ENCODE data around the gene TSR3.

TSR3 gene

DNA sequence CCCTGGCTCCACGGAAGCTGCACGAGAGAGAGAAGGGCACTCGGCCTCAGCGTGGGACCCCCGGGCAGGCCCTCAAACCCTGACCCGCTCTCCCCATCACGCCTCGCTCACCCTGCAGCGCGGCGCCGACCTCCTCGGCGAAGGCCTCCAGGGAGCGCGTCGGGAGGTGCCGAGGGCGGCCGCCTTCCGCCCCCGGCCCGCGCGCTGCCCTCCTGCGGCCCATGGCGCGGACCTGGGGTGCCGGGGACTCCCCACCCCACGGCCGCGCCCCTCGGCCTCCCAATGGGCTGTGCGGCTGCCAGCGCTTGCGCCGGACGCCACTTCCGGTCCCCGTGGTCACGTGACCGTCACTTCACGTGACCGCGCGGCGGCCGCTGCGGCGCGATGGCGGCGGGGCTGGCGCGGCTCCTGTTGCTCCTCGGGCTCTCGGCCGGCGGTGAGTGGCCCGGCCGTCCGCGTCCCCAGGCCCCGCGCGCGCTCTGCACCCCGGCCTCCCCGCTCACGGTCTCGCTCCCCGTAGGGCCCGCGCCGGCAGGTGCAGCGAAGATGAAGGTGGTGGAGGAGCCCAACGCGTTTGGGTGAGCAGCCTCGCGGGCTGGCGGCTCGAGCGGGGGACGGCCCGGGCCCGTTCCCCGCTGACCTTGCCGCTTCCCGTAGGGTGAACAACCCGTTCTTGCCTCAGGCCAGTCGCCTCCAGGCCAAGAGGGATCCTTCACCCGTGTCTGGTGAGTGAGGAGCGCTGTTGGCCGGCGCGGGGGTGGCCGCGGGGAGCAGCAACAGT is at the start of gene TSR3, which contains the start of gene GNPTG:
TSR3 (minus strand) TSS at position 297 of the 781 bp plus-strand sequence; CDS start at position 223, 74 bp downstream.
GNPTG (plus strand) TSS at position 350 of the 781 bp plus-strand sequence; CDS start at position 385, 35 bp downstream.
- H3K4me1 Mint-ChIP-seq (ENCODE audit: low read depth): peaks cover 41% of the 10 kb centered on the region
- peaks cover 12% of the 10 kb centered on the region for H3K36me3 Mint-ChIP-seq (ENCODE audit: low read depth)
- H3K27me3 Mint-ChIP-seq: no peaks in the 10 kb centered on the region

DNA sequence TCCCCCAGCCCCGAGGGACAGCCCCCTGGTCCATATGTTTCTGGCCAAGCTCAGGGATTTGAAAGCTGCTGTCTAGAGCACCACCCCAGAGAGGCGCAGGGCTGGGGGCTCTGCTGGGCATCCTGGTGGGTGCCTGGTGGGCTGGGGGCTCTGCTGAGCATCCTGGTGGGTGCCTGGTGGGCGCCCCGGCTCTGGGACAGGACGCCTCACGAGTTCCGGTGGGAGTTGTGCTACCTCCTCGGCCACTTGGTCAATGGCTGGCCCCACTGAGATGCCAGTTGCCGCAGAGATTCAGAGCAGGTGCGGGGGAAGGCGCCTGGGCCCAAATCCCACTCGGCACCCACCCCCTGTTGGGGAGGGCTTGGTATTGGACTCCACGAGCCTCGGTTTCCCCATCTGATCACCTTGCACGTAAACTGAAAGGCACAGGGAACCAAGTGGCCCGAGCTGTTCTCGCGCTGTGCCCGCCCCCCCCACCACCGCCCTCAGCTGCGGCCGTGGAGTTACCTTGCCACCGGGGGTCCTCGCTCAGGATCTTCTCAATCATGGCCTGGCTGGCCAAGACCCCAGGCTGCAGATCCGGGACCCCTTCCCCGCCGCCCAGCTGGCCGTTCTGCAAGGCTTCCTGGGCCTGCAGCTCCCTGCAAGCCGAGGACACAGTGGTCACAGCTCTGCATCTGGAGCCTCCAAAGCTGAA is 49.5 kb upstream of the TSR3 start:
- no peaks in the 10 kb centered on the region for H3K27me3 Mint-ChIP-seq
- peaks cover 11% of the 10 kb centered on the region for H3K36me3 Mint-ChIP-seq (ENCODE audit: low read depth)
- H3K4me1 Mint-ChIP-seq (ENCODE audit: low read depth): no peaks in the 10 kb centered on the region
- no peak overlapping the region for H3K4me3 Mint-ChIP-seq
- H3K27ac Mint-ChIP-seq: no peak overlapping the region
- no peaks in the 10 kb centered on the region for H3K9me3 Mint-ChIP-seq

More for the DNA sequence above, at the start of gene TSR3, which contains the start of gene GNPTG:
- Mint-ChIP-seq H3K4me3 (peak within 1 kb of the TSS; percentile 90), H3K27ac (peak within 1 kb of the TSS; percentile 81), H3K9me3 (no peaks in the 10 kb centered on the region)

DNA sequence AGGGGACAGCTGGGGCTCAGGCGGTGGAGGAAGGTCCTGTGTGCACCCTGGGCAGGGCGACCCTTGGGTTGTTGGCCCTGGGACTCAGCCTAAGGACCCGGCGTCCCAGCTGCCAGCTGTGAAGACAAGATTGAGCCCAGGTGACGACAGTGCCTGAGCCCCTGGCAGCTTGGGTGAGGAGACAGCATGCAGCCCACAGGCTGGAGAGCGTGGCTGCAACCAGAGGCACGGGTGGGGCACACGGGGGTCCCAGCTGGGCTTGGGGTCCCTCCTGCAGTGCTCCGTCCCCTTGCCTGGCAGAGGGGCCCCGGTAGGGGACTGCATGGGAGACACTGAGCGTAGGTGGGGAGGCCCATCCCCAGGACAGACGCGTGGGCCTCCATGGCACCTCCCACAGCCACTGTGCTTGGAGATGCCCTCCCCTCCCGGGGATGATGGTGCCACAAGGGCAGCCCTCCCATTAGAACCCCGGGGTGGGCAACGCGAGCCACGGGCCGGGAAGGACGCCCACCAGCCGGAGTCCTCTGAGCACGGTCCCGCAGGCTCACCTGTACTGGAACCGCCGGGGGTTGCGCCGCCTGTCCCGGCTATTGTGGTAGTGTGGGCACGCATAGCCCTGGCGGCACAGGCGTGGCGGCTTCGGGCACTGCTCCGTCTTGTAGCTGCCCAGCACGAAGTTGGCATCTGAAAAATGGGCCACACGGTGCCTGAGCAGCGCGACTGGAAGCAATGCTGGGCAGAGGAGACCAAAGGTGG is 47.3 kb upstream of the TSR3 start:
- Mint-ChIP-seq H3K4me1 (ENCODE audit: low read depth) (no peaks in the 10 kb centered on the region), H3K9me3 (no peaks in the 10 kb centered on the region), H3K27me3 (no peaks in the 10 kb centered on the region), H3K4me3 (no peak overlapping the region), H3K36me3 (ENCODE audit: low read depth) (peaks cover 11% of the 10 kb centered on the region), H3K27ac (no peak overlapping the region)

DNA sequence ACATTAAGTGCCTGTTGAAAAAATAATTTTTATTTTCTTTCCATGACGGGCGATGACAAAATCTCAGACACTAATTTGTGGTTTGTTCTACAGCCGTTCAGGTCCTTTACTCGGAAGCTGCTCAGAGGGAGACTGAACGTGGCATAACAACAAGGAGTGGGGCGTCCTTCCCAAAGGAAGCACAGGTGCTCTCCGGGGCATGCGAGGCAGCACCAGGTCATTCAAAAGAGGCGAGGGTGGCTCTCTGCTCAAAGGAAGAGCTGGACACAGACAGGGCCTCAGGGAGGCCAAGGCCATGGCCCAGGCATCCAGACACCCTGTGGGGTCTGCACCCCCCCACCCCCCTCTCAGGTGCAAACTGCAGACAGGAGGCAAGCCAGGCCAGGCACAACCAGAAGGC is 46.7 kb upstream of the TSR3 start:
- Mint-ChIP-seq H3K27ac (no peak overlapping the region), H3K27me3 (no peaks in the 10 kb centered on the region), H3K36me3 (ENCODE audit: low read depth) (peaks cover 7% of the 10 kb centered on the region), H3K9me3 (no peaks in the 10 kb centered on the region), H3K4me1 (ENCODE audit: low read depth) (no peaks in the 10 kb centered on the region), H3K4me3 (no peak overlapping the region)

DNA sequence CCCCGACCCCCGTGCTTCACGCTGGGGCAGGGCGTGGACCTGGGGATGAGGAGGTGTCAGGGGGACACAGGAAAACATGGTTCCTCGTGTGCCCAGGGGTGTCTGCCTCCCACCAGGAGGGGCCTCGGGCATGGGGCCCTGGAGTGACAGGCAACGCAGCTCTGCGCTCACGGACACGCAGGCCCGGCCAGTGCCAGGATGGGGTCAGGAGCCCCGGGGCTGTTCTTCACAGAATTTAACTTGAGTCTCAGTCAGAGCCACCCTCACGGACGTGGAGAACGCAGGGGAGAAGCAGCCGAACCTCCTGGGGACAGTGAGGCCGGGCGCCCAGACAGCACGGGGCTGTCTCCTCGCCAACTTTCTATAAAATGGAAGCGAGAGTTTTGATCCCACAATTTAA is 46.1 kb upstream of the TSR3 start:
- H3K9me3 Mint-ChIP-seq: no peaks in the 10 kb centered on the region
- peaks cover 7% of the 10 kb centered on the region for H3K36me3 Mint-ChIP-seq (ENCODE audit: low read depth)
- no peak overlapping the region for H3K27ac Mint-ChIP-seq
- H3K27me3 Mint-ChIP-seq: no peaks in the 10 kb centered on the region
- H3K4me3 Mint-ChIP-seq: no peak overlapping the region
- H3K4me1 Mint-ChIP-seq (ENCODE audit: low read depth): no peaks in the 10 kb centered on the region

DNA sequence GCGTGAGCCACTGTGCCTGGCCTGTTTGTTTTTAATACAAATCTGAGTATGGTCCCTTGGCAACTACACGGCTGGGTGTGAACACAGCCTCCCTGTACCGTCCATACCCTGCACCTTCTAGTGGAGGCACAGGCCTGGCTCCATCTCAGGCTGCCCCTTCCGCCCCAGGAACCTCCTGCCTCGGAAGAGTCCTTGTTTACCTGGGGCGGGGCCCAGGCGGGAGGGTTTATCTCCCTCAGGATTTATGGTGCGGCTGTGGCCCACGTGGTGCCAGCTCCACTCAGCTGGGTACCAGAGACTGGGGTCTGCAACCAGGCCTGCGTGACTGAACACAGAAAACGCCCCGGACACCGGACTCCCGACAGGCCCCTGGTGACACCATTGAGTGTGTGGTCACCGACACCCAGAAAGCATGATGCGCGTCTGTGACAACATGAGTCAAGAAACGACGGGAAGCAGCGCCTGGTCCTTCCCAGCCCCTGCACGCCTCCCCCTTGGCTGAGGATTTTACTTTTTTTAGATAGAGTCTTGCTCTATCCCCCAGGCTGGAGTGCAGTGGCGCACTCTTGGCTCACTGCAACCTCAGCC is 43.9 kb upstream of the TSR3 start:
- Mint-ChIP-seq H3K9me3 (no peaks in the 10 kb centered on the region), H3K4me1 (ENCODE audit: low read depth) (no peaks in the 10 kb centered on the region), H3K27me3 (no peaks in the 10 kb centered on the region), H3K36me3 (ENCODE audit: low read depth) (no peaks in the 10 kb centered on the region), H3K27ac (no peak overlapping the region), H3K4me3 (no peak overlapping the region)

DNA sequence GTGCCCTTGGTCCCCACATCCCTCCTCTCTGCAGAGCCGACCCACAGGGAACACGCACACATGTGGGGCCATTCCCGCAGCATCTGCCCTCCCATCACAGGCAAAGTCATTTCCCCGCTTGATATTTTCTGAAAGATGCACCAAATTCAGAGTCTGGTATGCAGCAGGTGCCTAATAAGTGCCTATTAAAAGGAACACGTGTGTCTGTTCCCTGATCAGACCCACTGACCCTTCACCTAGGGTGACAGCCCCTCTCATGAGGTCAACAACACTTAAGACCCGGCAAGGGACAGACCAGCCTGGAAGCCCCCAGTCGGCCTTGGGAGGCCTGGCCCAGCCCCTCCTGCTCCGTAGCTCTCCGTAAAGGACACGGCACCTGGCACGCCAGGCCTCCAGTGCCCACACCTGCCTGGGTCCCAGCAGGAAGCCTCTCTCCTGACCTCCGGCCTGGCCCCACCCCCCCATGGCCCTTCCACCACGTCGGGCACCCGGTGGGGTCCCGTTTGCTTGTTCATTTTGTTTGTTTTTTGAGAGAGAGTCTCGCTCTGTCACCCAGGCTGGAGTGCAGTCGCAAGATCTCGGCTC is 42.8 kb upstream of the TSR3 start:
- Mint-ChIP-seq H3K4me3 (no peak overlapping the region), H3K27me3 (no peaks in the 10 kb centered on the region), H3K9me3 (no peaks in the 10 kb centered on the region), H3K36me3 (ENCODE audit: low read depth) (peaks cover 5% of the 10 kb centered on the region), H3K27ac (no peak overlapping the region), H3K4me1 (ENCODE audit: low read depth) (no peaks in the 10 kb centered on the region)

DNA sequence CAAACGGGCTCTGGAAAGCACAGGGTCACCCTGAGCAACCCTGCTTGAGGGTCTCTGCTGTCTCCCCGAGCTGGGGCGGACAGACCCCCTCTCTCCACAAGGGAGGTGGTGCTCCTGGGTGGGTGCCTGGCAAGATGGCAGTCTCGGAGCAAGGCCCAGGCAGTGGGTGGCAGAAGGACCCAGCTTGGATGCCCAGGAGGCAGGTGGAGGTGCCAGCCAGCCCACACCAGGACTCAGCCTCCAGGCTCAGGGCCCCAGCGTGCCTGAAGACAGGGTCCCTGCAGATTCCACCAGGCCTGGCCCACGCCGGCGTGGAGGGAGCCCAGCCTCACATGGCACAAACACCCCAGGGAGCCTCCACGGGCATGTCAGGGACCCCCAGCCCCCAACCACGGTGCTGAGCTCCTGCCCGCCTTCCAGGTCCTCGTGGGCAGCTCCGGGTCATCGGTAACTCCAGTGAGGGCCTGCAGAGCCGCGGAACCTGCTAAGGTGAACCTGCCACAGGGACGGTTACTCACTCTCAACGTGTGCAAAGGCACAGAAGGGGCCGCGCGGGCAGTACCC is 42.0 kb upstream of the TSR3 start:
- no peak overlapping the region for H3K4me3 Mint-ChIP-seq
- H3K9me3 Mint-ChIP-seq: no peaks in the 10 kb centered on the region
- H3K4me1 Mint-ChIP-seq (ENCODE audit: low read depth): no peaks in the 10 kb centered on the region
- no peak overlapping the region for H3K27ac Mint-ChIP-seq
- peaks cover 5% of the 10 kb centered on the region for H3K36me3 Mint-ChIP-seq (ENCODE audit: low read depth)
- H3K27me3 Mint-ChIP-seq: no peaks in the 10 kb centered on the region

DNA sequence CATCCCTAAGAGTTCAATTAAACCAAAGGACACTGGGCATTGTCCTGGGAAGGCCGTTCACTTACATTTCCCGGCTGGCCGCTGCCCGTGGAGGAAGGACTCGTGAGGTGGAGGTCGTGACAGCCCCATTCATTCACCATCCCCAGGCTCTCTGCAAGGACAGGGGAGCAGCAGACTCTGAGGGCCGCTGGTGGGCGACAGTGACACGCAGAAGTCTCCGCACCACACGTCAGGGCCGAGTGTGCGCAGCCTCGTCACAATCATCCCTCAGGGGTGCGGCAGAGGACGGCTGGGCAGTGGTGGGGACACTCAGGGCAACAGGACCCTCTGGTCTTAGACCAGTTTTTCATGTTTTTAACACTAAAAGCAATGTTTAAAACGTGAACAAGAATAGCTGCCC is 41.1 kb upstream of the TSR3 start:
- Mint-ChIP-seq H3K4me1 (ENCODE audit: low read depth) (no peaks in the 10 kb centered on the region), H3K36me3 (ENCODE audit: low read depth) (peaks cover 5% of the 10 kb centered on the region), H3K27ac (no peak overlapping the region), H3K9me3 (no peaks in the 10 kb centered on the region), H3K27me3 (no peaks in the 10 kb centered on the region), H3K4me3 (no peak overlapping the region)

DNA sequence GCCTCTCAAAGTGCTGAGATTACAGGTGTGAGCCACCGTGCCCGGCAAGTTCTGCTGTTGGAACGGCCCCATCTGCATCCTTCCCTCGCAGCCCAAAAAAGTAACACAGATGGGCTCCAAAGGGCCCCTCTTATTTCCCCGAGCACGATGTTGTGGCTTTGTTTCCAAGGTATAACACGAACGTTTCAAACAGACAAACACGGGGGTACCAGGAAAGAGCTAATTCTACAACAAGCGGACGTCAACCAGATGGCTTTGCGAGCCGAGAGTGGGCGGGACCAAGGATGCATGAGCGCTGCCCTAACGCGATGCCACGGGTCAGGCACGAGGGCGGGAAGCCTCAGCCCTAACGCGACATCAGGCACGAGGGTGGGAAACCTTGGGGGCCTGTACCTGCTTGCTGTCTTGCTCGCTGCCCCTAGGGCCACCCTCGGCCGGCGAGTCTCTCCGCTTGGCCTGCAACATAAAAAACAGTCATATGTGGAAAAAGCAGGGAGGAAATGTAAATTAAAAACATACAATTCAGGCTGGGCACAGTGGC is 38.6 kb upstream of the TSR3 start:
- H3K27ac Mint-ChIP-seq: no peak overlapping the region

DNA sequence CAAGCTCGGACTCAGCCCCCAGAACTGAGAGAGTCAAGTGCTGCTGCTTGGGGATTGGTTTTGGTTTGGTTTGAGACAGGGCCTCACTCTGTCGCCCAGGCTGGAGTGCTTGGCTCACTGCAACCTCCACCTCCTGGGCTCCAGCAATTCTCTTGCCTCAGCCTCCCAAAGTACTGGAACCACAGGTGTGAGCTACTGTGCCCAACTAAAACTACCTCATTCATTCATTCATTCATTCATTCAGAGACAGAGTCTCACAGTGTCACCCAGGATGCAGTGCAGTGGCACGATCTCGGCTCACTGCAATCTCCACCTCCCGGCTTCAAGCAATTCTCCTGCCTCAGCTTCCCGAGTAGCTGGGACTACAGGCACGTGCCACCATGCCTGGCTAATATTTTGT is 38.1 kb upstream of the TSR3 start:
- no peaks in the 10 kb centered on the region for H3K27me3 Mint-ChIP-seq
- H3K9me3 Mint-ChIP-seq: no peaks in the 10 kb centered on the region
- no peaks in the 10 kb centered on the region for H3K4me1 Mint-ChIP-seq (ENCODE audit: low read depth)
- H3K27ac Mint-ChIP-seq: no peak overlapping the region
- peaks cover 5% of the 10 kb centered on the region for H3K36me3 Mint-ChIP-seq (ENCODE audit: low read depth)
- no peak overlapping the region for H3K4me3 Mint-ChIP-seq

More for the DNA sequence above, 38.6 kb upstream of the TSR3 start:
- no peaks in the 10 kb centered on the region for H3K27me3 Mint-ChIP-seq
- peaks cover 5% of the 10 kb centered on the region for H3K36me3 Mint-ChIP-seq (ENCODE audit: low read depth)
- H3K9me3 Mint-ChIP-seq: no peaks in the 10 kb centered on the region
- H3K4me1 Mint-ChIP-seq (ENCODE audit: low read depth): no peaks in the 10 kb centered on the region
- H3K4me3 Mint-ChIP-seq: no peak overlapping the region

DNA sequence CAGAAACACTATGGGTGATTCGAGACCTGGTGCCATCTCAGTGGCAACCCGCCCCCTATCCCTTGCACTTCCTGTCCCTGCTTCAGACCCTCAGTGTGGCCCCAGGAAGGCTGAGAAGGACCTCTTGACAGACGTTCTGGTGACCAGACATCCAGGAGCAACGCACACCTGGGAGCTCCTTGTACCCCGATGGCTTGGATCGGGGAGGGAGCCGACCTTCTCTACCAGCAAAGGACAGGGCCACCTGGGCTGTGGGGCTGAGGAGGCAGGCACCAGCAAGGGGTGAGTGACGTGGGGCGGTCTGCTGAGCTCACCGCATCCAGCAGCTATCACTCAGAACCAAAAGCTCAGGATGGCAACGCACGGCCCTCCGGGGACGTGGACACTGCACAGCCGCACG is 35.7 kb upstream of the TSR3 start:
- Mint-ChIP-seq H3K27me3 (no peaks in the 10 kb centered on the region), H3K27ac (no peak overlapping the region), H3K9me3 (no peaks in the 10 kb centered on the region), H3K4me3 (no peak overlapping the region), H3K4me1 (ENCODE audit: low read depth) (no peaks in the 10 kb centered on the region), H3K36me3 (ENCODE audit: low read depth) (peaks cover 5% of the 10 kb centered on the region)

DNA sequence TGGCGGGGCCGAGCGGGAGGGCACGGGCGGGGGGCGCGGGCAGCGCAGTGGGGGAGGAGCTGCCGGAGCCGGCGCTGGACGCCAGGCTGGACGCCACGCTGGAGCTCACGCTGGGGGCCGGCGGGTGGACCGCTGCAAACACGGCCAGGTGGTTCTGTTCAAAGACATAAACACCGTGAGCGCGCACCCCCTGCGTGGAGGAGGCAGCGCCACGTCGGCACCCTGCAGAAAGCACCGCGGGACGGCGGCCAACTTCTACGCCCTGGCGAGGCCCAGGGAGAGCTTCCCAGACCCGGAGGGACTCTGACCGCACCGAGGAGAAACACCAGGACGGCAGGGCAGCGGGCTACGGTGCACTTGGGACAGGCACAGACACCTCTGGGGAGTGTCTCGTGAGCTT is 33.6 kb upstream of the TSR3 start:
- H3K4me1 Mint-ChIP-seq (ENCODE audit: low read depth): peaks cover 1% of the 10 kb centered on the region
- H3K27ac Mint-ChIP-seq: no peak overlapping the region
- H3K4me3 Mint-ChIP-seq: no peak overlapping the region
- H3K36me3 Mint-ChIP-seq (ENCODE audit: low read depth): peaks cover 2% of the 10 kb centered on the region
- H3K9me3 Mint-ChIP-seq: no peaks in the 10 kb centered on the region
- H3K27me3 Mint-ChIP-seq: no peaks in the 10 kb centered on the region

DNA sequence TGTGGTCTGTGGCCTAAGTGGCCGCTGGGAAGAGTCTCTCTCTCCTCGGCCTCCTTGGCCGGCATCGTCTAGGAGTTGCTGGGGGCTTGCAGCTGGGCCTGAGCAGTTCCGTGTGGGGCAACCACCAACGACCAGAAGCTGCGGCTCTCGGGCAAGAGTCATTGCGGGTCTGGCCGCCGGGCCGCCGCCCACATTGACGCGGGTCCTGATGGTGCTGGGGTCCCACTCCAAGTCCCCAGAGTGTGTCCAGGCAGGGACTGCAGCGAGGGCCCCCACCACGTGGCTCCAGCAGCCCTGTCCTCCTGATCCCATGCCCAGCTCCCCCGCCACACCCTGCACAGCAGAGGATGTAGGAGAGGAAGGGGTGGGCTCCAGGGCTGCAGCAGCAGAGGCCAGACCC is 31.9 kb upstream of the TSR3 start:
- Mint-ChIP-seq H3K27ac (no peak overlapping the region), H3K4me3 (no peak overlapping the region), H3K9me3 (no peaks in the 10 kb centered on the region), H3K4me1 (ENCODE audit: low read depth) (peaks cover 10% of the 10 kb centered on the region), H3K36me3 (ENCODE audit: low read depth) (no peaks in the 10 kb centered on the region), H3K27me3 (no peaks in the 10 kb centered on the region)
